ENCODE results near the gene EIF5A. TPM values are rescaled to one million over a fixed set of nuclear protein-coding genes. Genes with fewer than 3 reads are reported as not detected.

The EIF5A gene
- total and polyA plus RNA-seq, 9 of the 15 experiments (the other 6 are each of a cell fraction or from before 2014, with no cell fraction given): 22.9 to 1,163 (median 772) TPM

GRCh38 chr17:7351665-7352502 is 44.5 kb downstream of the EIF5A start, which contains the start of gene KCTD11 (continued):
- TF ChIP-seq IRF2 (CRISPR knock-in tag; IDR thresholded peaks at IDR 0.05): no peak
- TF ChIP-seq SNIP1 (IDR thresholded peaks at IDR 0.05; ENCODE audit: low read depth): no peak
- TF ChIP-seq, protein P1, sequence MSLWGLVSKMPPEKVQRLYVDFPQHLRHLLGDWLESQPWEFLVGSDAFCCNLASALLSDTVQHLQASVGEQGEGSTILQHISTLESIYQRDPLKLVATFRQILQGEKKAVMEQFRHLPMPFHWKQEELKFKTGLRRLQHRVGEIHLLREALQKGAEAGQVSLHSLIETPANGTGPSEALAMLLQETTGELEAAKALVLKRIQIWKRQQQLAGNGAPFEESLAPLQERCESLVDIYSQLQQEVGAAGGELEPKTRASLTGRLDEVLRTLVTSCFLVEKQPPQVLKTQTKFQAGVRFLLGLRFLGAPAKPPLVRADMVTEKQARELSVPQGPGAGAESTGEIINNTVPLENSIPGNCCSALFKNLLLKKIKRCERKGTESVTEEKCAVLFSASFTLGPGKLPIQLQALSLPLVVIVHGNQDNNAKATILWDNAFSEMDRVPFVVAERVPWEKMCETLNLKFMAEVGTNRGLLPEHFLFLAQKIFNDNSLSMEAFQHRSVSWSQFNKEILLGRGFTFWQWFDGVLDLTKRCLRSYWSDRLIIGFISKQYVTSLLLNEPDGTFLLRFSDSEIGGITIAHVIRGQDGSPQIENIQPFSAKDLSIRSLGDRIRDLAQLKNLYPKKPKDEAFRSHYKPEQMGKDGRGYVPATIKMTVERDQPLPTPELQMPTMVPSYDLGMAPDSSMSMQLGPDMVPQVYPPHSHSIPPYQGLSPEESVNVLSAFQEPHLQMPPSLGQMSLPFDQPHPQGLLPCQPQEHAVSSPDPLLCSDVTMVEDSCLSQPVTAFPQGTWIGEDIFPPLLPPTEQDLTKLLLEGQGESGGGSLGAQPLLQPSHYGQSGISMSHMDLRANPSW (CRISPR knock-in tag; IDR thresholded peaks at IDR 0.05): no peak
- TF ChIP-seq ZC3H4 (CRISPR knock-in tag; IDR thresholded peaks at IDR 0.05; ENCODE audit: borderline replicate concordance): no peak
- no peak for TF ChIP-seq HMG20B (CRISPR knock-in tag; IDR thresholded peaks at IDR 0.05)
- TF ChIP-seq ZNF561 (CRISPR knock-in tag; conservative IDR thresholded peaks at IDR 0.05): no peak
- TF ChIP-seq HMBOX1 (IDR thresholded peaks at IDR 0.05): no peak
- no peak for TF ChIP-seq ZNF174 (CRISPR knock-in tag; IDR thresholded peaks at IDR 0.05)
- TF ChIP-seq, protein P2, sequence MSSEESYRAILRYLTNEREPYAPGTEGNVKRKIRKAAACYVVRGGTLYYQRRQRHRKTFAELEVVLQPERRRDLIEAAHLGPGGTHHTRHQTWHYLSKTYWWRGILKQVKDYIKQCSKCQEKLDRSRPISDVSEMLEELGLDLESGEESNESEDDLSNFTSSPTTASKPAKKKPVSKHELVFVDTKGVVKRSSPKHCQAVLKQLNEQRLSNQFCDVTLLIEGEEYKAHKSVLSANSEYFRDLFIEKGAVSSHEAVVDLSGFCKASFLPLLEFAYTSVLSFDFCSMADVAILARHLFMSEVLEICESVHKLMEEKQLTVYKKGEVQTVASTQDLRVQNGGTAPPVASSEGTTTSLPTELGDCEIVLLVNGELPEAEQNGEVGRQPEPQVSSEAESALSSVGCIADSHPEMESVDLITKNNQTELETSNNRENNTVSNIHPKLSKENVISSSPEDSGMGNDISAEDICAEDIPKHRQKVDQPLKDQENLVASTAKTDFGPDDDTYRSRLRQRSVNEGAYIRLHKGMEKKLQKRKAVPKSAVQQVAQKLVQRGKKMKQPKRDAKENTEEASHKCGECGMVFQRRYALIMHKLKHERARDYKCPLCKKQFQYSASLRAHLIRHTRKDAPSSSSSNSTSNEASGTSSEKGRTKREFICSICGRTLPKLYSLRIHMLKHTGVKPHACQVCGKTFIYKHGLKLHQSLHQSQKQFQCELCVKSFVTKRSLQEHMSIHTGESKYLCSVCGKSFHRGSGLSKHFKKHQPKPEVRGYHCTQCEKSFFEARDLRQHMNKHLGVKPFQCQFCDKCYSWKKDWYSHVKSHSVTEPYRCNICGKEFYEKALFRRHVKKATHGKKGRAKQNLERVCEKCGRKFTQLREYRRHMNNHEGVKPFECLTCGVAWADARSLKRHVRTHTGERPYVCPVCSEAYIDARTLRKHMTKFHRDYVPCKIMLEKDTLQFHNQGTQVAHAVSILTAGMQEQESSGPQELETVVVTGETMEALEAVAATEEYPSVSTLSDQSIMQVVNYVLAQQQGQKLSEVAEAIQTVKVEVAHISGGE (CRISPR knock-in tag; IDR thresholded peaks at IDR 0.05): 0 out of 6 replicates have a peak, but pooled peaks of 1 of the 3 experiments have one; percentile 24
- TF ChIP-seq, protein P3, sequence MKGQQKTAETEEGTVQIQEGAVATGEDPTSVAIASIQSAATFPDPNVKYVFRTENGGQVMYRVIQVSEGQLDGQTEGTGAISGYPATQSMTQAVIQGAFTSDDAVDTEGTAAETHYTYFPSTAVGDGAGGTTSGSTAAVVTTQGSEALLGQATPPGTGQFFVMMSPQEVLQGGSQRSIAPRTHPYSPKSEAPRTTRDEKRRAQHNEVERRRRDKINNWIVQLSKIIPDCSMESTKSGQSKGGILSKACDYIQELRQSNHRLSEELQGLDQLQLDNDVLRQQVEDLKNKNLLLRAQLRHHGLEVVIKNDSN (CRISPR knock-in tag; IDR thresholded peaks at IDR 0.05): no peak
- TF ChIP-seq TCF3 (CRISPR knock-in tag; IDR thresholded peaks at IDR 0.05): 0 out of 2 replicates have a peak, but pooled peaks have one; percentile 7
- TF ChIP-seq RBM39 (optimal IDR thresholded peaks at IDR 0.05; ENCODE audit: low read depth, low read length): no peak
- 0 out of 2 replicates have a peak, but pooled peaks have one; percentile 28 for TF ChIP-seq SP1 (CRISPR knock-in tag; IDR thresholded peaks at IDR 0.05)
- TF ChIP-seq BRF2 (IDR thresholded peaks at IDR 0.05; ENCODE audit: borderline replicate concordance, insufficient read depth, insufficient read length): no peak
- no peak for TF ChIP-seq U2AF1 (optimal IDR thresholded peaks at IDR 0.05; ENCODE audit: low read depth, low read length)
- no peak for TF ChIP-seq IFI16 (CRISPR knock-in tag; IDR thresholded peaks at IDR 0.05)
- no peak for TF ChIP-seq ZNF217 (CRISPR knock-in tag; IDR thresholded peaks at IDR 0.05)
- TF ChIP-seq NFXL1 (CRISPR knock-in tag; IDR thresholded peaks at IDR 0.05): no peak
- no peak; the same call in 1 of the 2 replicates for TF ChIP-seq DPF2 (IDR thresholded peaks at IDR 0.05)
